GM18517 (cell line): ENCODE results near the gene DMC1.
"Not testable (repeated sequence)": the region's sequence is repeated elsewhere in the genome, so short reads cannot be mapped to it uniquely, and the experiment has no call there.

ENCODE experiments used
- ATAC-seq: cut with Tn5 transposase; IDR thresholded peaks from one replicate; pipeline ENCODE4 v1.9.1; 2021; ENCODE audit warnings: mild to moderate bottlenecking, moderate library complexity; ENCODE audit not compliant: unreplicated experiment

DMC1 gene, protein sequence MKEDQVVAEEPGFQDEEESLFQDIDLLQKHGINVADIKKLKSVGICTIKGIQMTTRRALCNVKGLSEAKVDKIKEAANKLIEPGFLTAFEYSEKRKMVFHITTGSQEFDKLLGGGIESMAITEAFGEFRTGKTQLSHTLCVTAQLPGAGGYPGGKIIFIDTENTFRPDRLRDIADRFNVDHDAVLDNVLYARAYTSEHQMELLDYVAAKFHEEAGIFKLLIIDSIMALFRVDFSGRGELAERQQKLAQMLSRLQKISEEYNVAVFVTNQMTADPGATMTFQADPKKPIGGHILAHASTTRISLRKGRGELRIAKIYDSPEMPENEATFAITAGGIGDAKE

DNA sequence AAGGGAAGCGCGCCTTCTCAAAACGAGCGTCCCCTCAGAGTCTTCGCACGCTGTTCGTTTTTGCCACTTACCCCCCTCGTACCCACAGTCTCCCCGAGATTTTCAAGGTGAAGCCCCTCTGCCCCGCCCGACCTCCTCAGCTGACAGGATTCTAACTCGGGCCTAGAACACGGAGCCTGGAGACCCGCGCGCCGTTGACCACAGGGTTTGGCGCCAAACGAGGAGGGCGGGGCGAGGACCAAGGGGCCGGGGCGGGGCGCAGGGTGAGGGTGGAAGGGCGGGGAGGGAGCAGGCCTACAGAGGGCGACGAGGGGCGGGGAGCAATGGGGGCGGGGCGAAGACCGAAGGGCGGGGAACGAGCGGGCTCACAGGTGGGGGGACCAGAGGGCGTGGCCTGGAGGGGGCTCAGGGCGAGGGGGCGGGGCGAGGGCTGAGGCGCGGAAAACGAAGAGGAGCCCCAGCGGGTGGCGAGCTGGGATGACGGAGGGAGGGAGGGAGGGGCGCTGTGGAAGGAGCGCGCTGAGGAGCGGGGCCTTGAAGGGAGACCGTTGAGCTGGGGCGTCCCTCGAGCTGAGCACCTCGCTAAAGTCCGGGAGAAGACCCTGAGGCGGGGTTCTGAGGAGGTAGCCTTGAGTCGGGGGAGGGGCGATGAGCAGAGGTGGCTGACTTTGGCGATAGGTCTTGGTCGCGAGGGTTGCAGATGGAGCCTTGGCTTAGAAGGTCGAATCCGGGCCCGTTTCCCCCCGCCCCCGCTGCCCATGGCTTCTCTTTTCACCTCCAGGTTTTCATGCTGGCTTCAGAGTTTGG, at the start of gene DMC1:
DMC1 (minus strand) TSS at position 212 of the 807 bp plus-strand sequence. CDS start 1,927 bp downstream, outside the sequence.
- no peak for ATAC-seq

DNA sequence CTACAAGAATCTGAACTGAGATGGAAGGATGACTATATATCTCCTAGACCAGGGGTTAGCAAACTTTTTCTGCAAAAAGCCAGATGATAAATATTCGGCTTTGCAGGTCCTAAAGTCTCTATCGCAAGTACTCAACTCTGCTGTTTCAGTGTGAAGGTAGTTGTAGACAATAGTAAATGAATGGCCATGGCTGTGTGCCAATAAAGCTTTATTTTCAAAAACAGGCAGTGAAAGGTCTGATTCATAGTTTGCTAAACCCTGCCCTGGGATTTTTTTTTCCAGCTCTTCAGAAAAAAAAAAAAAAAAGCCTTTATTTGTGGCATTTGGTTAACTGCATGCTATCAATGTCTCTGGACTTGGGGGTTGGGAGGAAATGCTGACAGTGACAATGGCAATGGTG, 48.7 kb upstream of the DMC1 start:
- ATAC-seq = no peak

DNA sequence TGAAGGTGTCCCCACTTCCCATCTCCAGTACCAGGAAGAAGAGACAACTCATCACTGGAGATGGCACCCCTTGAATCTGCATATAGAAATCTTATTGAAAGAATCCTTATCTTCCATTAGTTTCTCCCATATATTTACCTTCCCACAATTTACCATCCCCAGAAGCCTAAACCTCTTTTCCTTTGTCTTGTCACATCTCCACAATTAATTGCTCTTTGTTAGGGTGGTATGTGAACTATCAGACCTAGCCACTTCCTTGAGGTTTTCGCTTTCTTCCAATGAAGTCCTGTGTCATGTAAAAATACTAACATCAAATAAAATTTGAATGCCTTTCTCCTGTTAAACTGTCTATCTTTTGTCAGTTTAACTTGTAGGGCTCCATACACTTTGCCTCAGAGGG, 48.3 kb upstream of the DMC1 start:
- no peak for ATAC-seq

DNA sequence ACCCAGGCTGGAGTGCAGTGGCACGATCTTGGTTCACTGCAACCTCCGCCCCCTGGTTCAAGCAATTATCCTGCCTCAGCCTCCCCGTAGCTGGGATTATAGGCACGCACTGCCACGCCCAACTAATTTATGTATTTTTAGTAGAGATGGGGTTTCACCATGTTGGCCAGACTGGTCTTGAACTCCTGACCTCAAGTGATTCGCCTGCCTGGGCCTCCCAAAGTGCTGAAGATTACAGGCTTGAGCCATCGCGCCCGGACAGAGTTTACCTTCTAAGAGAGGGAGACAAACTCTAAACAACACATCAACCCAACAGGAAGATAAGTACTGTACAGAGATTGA, 45.1 kb upstream of the DMC1 start:
- not testable (repeated sequence) for ATAC-seq

DNA sequence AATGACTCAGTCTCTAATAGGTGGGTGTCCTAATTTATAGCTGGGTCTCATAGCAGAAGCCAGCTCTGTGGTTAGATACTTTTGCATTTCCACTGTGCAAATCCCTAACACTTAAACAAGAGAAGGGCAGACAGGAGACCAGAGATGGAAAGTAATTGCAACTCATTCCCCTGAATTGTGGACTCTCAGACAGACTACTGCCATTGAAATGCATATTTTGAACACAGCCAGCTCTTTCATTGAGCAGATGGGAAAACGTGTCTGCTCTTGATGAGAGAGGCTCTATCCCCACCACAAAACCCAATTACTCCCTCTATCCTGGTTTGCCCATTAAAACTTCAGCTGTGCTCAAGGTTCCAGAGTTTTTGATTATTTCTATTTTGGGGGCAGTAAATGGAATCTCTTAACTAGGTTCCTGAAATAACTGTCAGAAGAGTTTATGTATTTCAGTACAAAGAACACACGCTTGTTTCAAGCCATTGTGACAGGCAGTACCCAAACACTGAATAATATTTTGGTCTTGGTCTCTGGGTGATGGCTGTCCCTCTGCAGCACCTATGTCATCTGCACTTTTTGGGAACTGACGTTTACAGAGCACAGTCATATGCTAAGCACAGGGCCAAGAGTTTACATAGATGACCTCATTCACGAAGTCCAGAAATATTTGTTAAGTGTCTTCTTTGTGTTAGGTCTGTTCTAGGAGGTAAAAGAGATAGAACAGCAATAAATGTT, 44.5 kb upstream of the DMC1 start:
- ATAC-seq = no peak

DNA sequence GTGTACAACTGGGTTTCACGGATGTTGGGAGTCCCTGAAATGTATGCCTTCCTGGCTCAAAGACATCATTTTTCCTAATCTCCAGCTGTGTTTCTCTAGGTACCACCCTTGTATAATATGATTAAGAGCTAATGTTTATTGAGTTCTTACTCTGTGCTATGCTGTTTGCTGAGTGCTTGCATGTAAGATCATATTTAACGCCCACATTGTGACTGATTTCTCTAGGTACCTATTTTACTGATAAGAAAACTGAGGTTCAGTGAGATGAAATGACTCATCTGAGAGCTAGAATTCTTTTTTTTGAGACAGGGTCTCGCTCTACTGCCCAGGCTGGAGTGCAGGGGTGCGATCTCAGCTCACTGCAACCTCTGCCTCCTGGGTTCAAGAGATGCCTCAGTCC, 43.6 kb upstream of the DMC1 start:
- ATAC-seq = no peak

DNA sequence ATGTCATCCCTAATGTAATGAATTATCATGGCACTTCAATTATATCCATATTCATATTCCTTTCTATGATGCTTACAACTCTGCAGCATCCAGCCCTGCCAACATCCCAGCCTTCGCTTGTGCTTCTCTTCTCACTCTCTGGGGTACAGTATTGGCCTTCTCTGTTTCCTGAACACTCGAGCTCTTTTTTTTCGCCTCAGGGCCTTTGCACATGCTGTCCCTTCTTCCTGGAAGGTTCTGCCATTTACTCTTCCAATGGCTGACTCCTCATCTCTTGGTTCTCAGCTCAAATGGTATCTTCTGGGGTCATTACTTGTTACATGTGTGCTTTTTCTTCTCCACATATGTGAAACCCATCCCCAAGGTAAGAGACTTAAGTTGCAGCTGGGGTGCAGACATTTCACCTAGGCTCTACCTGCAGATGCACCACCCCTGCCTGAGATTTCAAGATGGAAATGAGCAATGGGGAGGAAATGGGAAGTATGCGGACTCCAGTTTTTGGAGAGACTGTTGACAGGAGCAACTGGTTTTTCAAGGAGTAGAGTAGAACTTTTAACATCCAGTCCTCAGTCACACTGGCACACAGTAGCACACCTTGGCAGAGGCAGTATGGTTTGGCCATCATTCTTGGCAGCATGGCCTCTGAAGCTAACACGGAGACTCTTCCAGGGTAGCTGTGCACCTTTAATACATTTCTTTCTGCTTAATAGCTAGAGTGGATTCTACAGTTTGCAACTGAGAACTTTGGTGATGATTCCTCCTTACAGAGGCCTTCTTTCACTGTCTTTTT, 42.4 kb upstream of the DMC1 start:
- no peak for ATAC-seq

DNA sequence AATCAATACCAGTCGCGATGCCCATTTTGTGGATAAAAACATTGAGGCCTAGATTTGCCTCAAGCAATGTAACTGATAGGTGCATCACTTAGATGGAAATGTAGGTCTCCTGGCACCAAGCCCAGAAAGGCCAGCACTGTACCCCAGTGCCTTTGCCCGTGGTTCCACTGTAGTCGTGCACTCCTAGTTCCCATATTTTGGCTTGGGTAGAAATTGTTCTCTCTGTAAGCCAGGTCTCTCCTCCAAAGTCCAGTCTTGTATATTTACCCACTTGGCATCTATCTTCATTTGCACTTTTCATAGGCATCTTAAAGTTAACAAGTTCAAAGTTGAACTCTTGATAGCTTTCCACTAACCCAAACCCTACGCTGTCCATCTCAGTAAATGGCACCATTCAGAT, 41.6 kb upstream of the DMC1 start:
- no peak for ATAC-seq

DNA sequence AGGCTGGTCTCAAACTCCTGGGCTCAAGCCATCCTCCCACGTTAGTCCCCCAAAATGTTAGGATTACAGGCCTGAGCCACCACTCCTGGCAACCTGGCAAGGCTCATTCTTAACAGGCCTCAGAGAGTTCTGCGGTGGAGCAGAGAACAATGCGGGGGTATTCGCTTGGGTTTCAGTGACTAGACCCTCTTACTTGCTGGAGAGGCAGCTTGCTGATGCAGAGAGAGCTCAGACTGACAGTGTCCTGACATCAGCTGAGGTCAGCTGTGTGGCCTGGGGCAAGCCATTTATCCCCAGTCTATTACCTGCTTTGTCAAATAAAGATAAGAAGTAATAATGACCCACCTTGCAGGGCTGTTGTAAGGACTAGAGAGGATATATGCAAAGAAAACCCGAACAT, 40.3 kb upstream of the DMC1 start:
- ATAC-seq = no peak

DNA sequence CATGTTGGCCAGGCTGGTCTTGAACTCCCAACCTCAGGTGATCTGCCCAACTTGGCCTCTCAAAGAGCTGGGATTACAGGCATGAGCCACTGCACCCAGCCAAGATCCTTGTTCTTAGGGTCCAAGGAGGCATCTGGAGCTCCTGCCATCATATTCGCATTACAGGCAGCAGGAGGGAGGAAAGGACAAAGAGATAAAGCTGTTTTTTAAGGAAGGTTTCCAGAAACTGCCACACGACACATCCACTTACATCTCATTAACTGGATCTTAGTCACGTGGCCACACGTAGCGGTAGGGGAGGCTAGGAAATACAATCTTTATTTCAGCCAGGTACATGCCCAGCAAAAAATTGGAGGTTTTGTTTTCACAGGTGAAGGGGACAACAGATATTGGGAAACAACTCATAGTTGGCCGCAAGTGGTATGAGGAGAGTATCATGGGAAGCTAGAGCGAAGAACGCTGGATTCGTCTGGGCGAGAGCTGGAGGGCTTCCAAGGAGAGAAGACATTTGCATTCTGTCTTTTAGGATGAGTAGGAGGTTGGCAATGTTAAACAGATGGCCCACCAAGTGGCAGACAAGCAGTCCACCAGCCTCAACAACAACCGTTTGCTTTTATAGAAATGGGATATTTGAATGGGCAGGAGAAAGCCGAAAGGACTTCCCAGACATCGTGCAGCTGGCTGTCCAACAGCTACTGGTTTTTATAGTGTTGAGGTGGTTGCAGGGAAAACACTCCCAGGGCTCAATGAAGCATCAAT, 39.2 kb upstream of the DMC1 start:
- no peak for ATAC-seq

DNA sequence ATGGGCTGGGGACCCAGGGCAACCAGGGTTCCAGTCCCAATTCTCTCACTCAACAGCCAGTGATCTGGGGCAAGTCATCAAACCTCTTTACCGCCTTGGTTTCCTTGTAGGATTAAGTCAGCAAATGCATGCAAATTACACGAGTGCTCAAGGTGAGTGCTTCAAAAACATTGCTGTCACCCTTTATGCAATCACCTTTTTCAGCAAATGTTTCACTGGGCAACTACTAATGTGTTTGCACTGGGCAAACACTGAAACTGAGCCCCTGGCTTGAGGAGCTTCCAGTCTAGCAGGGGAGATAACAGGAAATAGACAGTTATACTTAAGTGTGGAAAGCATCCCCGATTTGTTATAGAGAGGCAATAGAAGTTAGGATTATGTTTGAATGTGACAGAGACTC, 37.7 kb upstream of the DMC1 start:
- ATAC-seq = no peak

DNA sequence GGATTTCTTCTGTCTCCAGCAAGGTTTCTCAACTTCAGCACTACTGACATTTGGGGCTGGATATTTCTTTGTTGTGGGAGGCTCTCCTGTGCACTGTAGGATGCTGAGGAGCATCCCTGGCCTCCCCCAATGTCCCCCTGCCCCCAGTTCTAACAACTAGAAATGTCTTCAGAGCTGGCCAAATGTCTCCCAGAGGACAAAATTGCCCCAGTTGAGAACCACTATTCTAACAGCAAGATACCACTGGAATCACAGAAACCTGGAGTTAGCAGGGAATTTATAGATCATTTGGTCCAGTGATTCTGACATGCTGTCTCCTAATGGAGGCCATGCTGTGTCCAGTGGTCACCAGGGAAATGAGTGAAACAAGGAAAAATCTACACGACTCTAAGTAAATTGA, 32.2 kb upstream of the DMC1 start:
- ATAC-seq = no peak

DNA sequence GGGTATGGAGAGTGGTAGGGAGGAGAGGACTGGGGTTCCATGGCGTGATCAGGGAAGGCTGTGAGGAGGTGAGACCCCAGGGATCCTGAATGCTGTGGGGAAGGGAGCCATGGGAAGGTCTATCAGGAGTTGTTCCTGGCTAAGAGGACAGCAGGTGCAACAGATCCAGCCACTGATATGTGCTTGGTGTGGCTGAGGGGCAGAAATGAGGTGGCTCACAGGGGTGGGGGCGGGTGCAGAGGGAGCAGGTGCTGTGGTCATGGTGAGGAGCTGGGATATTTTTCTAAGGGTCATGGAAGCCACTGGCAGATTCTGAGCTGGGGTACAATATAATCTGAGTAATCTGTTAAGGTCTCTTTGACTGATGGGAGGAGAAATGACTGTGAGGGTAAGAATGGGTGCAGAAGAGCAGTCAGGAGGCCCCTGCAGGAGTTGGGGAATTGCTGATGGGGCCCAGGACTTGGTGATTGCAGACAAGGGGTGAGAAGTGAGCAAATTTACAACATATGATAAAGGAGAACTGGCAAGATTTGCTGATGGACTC, 31.3 kb upstream of the DMC1 start:
- ATAC-seq = no peak

DNA sequence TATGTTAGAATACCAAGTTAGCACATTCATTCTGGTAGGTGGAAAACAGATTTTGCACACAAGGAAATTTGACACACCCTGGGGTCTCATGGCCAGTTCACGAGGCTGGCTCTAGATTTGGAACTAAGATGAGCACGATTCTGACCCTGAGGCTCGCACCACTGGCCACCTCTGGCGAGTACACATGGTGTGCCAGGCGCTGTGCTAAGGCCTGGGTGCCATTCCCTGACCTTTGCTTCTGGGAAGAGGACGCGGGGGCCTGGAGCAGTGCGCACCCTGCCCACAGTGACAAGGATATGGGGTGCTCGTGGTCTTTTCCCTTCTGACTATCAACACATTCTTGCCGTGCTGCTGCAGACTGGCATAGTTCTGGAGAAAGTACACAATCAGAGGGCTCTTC, 29.5 kb upstream of the DMC1 start:
- no peak for ATAC-seq

DNA sequence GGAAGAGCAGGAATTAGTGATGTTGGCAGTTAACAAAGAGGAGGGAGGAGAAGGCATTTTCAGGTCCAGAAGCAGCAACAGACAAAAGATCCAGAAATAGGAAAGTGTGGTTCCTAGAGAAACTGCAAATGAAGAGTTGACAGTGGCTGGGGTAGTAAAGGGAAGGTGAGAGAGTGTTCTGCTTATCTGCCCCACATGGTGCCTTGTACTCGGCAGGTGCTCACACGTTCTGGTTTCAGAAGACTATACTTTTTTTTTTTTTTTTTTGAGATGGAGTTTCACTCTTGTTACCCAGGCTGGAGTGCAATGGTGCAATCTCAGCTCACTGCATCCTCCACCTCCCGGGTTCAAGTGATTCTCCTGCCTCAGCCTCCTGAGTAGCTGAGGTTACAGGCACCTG, 12.9 kb upstream of the DMC1 start:
- ATAC-seq = not testable (repeated sequence)

DNA sequence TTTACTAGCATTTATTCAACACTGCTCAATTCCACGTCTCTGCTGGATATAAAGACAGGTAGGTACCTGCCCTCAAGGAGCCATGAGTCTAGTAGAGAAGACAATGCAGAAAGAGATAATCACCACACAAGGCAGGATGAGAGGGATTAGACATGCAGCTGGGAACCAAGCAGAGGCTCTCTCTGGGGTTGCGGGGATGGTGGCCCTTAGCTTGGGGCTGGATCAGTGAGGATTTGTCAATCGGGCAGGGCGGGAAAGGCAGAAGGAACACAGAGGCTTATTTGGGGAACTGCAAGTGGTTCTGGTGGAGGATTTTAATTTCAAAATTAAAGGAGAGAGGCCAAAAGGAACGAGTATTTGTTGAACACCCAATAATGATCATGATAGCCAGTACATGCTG, 8.5 kb upstream of the DMC1 start:
- no peak for ATAC-seq

DNA sequence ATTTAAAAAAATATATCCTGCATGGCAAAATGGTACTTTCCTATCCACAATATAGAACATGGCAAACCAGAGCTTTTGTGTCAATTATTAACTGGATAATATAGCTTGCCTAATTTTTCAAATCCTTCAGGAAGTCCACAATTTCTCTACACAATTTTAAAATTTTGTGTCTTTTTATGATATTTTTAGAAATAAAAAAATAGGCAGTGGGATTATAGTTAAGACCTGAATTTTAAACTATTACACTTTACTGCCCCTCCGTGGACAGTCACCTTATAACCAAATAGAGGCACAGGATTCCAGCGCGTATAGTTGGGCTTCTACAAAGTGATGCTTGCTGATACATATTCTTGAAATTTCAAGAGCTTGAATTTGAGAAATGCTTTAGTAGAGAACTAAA, 2.1 kb upstream of the DMC1 start:
- no peak for ATAC-seq

DNA sequence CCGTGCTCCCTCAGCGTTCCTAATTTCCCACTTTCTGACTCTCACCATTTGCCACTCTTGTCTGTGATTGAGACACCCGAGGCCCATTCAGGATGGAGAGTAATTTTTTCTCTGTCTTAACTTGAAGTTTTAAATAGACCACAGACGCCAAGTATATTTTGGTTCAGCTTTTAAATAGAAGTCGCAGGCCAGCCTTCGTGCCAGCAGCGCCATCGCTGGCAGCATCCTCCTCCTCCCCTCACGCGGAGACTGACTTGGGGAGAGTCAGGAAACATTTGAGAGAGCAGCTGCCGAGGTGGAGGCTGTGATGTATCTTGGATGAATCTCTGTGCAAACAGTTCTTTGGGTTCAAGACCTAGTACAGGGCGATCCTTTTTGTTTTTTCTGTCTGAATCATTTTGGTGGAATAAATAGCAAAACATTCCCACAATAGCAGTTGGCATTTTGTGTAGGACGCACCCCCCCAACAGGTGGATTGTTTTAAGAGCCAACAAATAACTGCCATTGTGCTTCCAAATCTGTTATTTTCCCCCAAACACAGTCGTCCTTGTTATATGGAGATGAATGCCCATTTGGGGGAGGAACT, 889 bp upstream of the DMC1 start:
- no peak for ATAC-seq

DNA sequence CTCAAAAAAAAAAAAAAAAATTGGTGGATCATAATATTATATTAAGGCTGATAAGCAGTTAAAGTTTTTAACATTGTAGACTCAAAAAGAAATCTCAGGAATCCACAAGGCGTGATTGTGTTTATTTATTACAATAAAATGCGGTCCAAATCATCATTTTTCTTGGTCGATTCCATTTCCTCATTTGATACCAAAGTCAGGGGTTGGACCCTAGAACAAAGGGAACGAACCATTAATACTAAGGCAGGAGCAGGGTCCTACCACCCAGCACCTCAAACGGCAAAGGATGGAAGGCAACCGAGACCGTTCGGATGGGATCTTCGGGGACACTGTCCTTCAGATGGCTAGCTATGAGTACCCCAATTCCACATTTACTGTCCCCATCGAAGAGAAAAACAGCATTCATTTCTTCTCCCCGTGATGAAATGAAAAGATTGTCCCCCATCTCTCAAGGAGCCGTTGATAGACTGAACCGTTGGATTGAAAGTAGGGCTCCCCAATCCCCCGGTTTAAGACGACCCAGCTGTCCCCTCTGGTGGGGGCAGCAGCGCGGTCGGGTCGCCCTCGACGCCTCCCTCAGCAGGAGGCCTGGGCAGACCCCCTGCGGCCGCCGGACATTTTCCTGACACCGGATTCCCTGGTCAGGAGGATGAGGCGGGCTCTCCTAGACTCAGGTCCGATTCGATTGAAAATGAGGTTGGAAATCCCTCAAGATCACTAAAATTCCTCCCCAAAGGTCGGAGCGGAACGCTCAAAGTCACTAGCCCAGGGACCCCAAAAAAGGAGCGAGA, 607 bp downstream of the DMC1 start:
- no peak for ATAC-seq
